Right cardiac atrium (tissue), 5 donors: ENCODE data around the gene LNX1. TPM values are rescaled to one million over a fixed set of nuclear protein-coding genes. Genes with fewer than 3 reads are reported as not detected.

Experiments
- ATAC-seq, 2 donors: fragments of 200-7000 bp; cut with Tn5 transposase; one replicate each; pipeline versions ENCODE4 v1.8.0 to v1.9.1; 2020; ENCODE audit warnings: moderate library complexity in 2 of 2, mild to moderate bottlenecking in 1 of 2
- DNase-seq, 3 donors: peaks; one replicate each; pipeline ENCODE4 v3.0.0-alpha.2; 2020
- H3K27ac ChIP-seq: one replicate; pipeline ENCODE4 v1.5.1; 2013; ENCODE audit warnings: mild to moderate bottlenecking, low read length, control low read depth, moderate library complexity
- H3K27me3 ChIP-seq: one replicate; pipeline ENCODE4 v1.6.1; 2013; ENCODE audit not compliant: control insufficient read depth, insufficient read depth
- H3K4me1 ChIP-seq: one replicate; pipeline ENCODE4 v1.6.1; 2013; ENCODE audit warnings: low read length; ENCODE audit not compliant: control insufficient read depth, insufficient read depth
- H3K4me3 ChIP-seq: one replicate; pipeline ENCODE4 v1.5.1; 2013; ENCODE audit warnings: low read length, control low read depth
- H3K9me3 ChIP-seq: one replicate; pipeline ENCODE4 v1.6.1; 2013; ENCODE audit warnings: low read length; ENCODE audit not compliant: control insufficient read depth
- WGBS: extraction: QIAGEN DNeasy Blood & Tissue Kit; methylation state at CpG from one replicate; pipeline ENCODE4 v1.1.7; 2013; 5-methylcytosine and 5-hydroxymethylcytosine counted together
- intact Hi-C, 4 donors: fragments of 100-400 bp; cut with DNase I; formaldehyde crosslinking; loops; one replicate each; pipeline versions ENCODE4 v1.11.0 to v1.14.0; 2022 to 2023
- polyA plus RNA-seq: library from polyadenylated mRNA; stranded (reverse); fragments of 200-250 nt; gene quantifications from one replicate; pipeline ENCODE4 v1.2.3, GENCODE V29; 2013
- total RNA-seq, 4 donors: library from RNA; stranded (reverse); fragmentation: NEBNext Ultra II Directional; extraction: Animal tissue kit (Norgen Biotek cat#: 25700); gene quantifications; one replicate each; pipeline ENCODE4 v1.2.1, GENCODE V29; 2021
- donor health status: healthy with polysubstance abuse.
- donor health status: DM: no; HTN: yes; CAD: no.
- donor health status: DM: no; HTN: no; CAD: no.
- donor health status: DM: no; HTN: yes; CAD: no; lungs with severe emphysema.
- donor health status: DM: yes; HTN: yes; CAD: no.

LNX1 gene
- total and polyA plus RNA-seq, 5 donors: 4.4 to 11.5 (median 6.8) TPM

DNA sequence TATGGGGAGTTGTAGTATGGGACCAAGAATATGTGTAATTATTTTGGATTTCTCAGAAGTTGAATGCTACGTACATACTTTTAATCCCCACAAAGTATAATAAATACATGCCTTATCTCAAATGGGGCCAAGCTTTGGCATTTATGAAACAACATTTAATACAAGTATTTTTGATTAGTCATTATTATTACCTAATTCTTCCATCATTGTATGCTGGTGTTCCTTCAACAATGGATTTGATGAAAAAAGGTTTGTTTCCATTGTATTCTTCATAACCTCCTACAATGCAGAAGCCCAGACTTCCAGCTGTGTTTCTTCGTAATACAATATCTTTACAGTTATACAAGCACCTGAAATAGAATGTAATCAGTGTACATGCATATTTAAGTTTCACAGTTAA is 130.0 kb downstream of the LNX1 start:
- peaks cover 1% of the 10 kb centered on the region for H3K4me1 ChIP-seq
- ATAC-seq (no peak), DNase-seq (no peak)
- H3K4me3 ChIP-seq: no peak overlapping the region
- H3K27me3 ChIP-seq: no peaks in the 10 kb centered on the region
- H3K9me3 ChIP-seq: no peaks in the 10 kb centered on the region
- WGBS: 95% methylated on average over 2 of the region's 2 CpGs
- intact Hi-C loops: no loop called here
- H3K27ac ChIP-seq: no peak overlapping the region

DNA sequence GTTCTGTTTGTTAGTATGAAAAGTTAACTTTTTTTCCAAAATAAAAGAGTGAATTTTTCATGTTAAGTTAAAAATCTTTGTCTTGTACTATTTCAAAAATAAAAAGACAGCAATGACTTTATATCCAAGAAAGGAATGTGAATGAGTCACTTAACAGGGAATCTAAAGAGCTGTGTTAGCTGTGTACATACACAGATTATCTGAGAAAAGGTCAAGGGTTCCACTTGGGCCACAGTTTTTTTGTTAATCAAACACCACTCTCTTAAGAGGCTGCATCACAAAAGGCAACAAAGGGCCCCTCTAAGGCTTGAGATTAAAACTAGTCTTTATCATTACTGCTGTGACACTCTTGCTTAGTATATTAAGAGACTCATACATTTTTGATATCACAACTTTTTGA is 131.7 kb downstream of the LNX1 start:
- no peak overlapping the region for H3K27ac ChIP-seq
- DNase-seq: no peak
- intact Hi-C loops: no loop called here
- no peaks in the 10 kb centered on the region for H3K27me3 ChIP-seq
- H3K9me3 ChIP-seq: no peaks in the 10 kb centered on the region
- no peak for ATAC-seq
- no peak overlapping the region for H3K4me3 ChIP-seq
- H3K4me1 ChIP-seq: peaks cover 1% of the 10 kb centered on the region

DNA sequence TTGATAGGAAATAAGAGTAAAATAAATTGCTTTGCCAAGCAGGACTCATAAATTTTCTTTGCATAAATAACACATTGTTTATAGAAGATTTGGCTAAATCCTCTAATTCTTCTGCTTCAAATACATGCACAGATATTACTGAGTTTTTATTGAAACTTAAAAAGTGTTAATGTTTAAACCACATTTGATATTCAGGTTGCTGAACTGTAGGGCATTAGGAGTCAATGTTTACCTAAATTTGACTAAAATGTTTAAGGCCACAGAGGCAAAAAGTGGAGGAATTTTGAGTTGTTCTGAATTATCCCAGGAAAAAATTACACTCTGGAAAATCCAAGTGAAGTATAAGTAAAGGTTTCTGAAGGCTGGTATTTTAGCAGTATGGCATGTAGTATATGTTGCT is 135.1 kb downstream of the LNX1 start:
- Histone ChIP-seq H3K27ac (no peak overlapping the region), H3K4me1 (peaks cover 1% of the 10 kb centered on the region), H3K27me3 (no peaks in the 10 kb centered on the region), H3K9me3 (no peaks in the 10 kb centered on the region), H3K4me3 (no peak overlapping the region)
- intact Hi-C loops: no loop called here
- ATAC-seq: no peak
- DNase-seq: no peak

DNA sequence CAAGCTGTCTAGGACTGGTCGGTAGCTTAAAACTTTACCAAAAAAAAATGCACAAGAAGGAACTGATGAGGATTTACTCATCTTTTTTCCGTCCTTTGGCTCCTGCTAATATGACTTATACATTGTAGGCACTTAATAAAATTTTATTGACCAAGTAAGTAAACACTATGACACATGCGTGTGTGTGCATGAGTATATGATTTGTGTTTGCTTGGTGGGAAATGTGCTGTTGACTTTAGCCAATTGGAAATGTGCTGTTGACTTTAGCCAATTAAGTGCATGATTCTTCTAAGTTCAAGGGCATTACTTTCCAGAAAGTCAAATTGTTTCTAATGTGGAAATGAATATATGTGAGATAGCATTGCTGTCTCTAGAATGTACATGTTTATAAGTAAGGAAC is 135.5 kb downstream of the LNX1 start:
- intact Hi-C loops: no loop called here
- Histone ChIP-seq H3K9me3 (no peaks in the 10 kb centered on the region), H3K27ac (no peak overlapping the region), H3K27me3 (no peaks in the 10 kb centered on the region), H3K4me1 (peaks cover 1% of the 10 kb centered on the region), H3K4me3 (no peak overlapping the region)
- DNase-seq: no peak
- WGBS: 96% methylated on average over 3 of the region's 3 CpGs
- no peak for ATAC-seq

- no peak overlapping the region for H3K27ac ChIP-seq
- H3K4me3 ChIP-seq: no peak overlapping the region
- no peaks in the 10 kb centered on the region for H3K27me3 ChIP-seq
- H3K4me1 ChIP-seq: no peaks in the 10 kb centered on the region
- DNase-seq (no peak), ATAC-seq (no peak)
- WGBS: 79% methylated on average over 2 of the region's 2 CpGs
- intact Hi-C loops: no loop called here
- H3K9me3 ChIP-seq: no peaks in the 10 kb centered on the region
Measured at GRCh38 chr4:53453385-53453784, 137.9 kb downstream of the LNX1 start.

- intact Hi-C loops: no loop called here
- ATAC-seq (no peak), DNase-seq (no peak)
- no peaks in the 10 kb centered on the region for H3K4me1 ChIP-seq
- no peak overlapping the region for H3K27ac ChIP-seq
- H3K9me3 ChIP-seq: no peaks in the 10 kb centered on the region
- no peak overlapping the region for H3K4me3 ChIP-seq
- no peaks in the 10 kb centered on the region for H3K27me3 ChIP-seq
- 91% methylated on average over 3 of the region's 3 CpGs for WGBS
Measured at GRCh38 chr4:53450773-53451172, 140.5 kb downstream of the LNX1 start.

- Histone ChIP-seq H3K4me1 (no peaks in the 10 kb centered on the region), H3K4me3 (no peak overlapping the region), H3K27ac (no peak overlapping the region), H3K27me3 (no peaks in the 10 kb centered on the region), H3K9me3 (no peaks in the 10 kb centered on the region)
- DNase-seq: no peak
- 95% methylated on average over 2 of the region's 2 CpGs for WGBS
- intact Hi-C loops: no loop called here
- no peak for ATAC-seq
Measured at GRCh38 chr4:53444954-53445353, 146.3 kb downstream of the LNX1 start.

DNA sequence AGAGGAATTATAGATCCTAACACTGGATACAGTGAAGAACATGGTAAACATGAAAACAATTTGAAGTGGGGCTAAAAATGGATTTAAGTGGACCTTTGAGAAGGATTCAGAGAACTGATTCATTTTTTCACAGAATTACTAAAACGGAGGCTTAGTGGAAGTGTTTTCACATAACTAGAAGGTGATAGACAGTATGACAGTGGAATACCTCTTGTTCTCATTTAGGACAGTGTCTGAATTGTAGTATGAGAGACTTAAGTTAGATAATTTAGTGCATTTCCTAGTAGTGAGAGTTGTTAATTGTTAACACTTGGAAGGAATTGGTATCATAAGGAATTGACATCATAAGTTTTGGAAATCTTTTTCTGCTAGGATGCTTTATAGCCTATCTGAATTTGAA is 149.7 kb downstream of the LNX1 start:
- intact Hi-C loops: no loop called here
- H3K4me1 ChIP-seq: no peaks in the 10 kb centered on the region
- no peaks in the 10 kb centered on the region for H3K27me3 ChIP-seq
- no peak overlapping the region for H3K4me3 ChIP-seq
- 77% methylated on average over 1 of the region's 1 CpG for WGBS
- H3K27ac ChIP-seq: no peak overlapping the region
- DNase-seq (no peak), ATAC-seq (no peak)
- no peaks in the 10 kb centered on the region for H3K9me3 ChIP-seq

- H3K9me3 ChIP-seq: no peaks in the 10 kb centered on the region
- ATAC-seq: no peak
- 83% methylated on average over 1 of the region's 1 CpG for WGBS
- intact Hi-C loops: no loop called here
- H3K4me3 ChIP-seq: no peak overlapping the region
- H3K27me3 ChIP-seq: no peaks in the 10 kb centered on the region
- no peak overlapping the region for H3K27ac ChIP-seq
- no peaks in the 10 kb centered on the region for H3K4me1 ChIP-seq
- DNase-seq: no peak
Measured at GRCh38 chr4:53436251-53436650, 155.0 kb downstream of the LNX1 start.

DNA sequence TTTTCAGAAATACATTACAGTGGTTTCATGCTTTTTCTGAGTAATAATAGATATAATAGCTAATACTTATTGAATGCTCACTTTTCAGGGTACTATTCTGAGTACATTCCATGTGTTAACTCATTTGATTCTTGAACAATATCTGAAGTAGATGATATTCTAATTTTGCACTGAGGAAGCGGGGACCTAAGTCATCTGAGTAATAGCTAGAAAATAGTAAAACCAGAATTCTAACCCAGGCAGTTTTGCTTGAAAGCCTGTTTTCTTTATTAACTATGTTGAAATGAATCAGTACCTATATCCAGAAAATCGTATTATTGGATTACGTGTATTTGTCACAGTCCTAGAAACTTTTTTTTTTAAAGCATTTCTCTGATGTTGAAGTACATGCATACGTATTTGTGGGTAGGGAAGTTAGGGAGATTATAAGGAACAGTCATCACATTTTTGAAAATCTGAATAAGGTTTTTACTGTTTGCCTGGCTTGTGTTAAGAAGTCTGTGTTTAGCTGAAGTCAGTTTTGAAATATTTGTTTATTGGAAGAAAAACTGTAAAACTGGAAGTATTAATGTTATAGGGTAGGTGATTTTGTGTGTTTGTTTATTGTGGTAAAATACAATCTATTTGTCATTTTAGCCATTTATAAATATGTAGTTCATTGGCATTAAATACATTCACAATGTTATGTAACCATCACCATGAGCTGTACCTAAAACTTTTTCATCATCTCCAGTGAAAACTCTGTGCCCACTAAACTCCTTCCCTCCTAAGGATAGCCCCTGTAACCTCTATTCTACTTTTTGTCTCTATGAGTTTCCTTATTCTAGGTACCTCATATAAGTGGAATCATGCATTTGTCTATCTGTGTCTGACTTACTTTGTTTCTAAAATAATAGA is 158.5 kb downstream of the LNX1 start:
- no peak for DNase-seq
- Histone ChIP-seq H3K4me3 (no peak overlapping the region), H3K9me3 (no peaks in the 10 kb centered on the region), H3K27ac (no peak overlapping the region), H3K4me1 (no peaks in the 10 kb centered on the region), H3K27me3 (no peaks in the 10 kb centered on the region)
- intact Hi-C loops: no loop called here
- ATAC-seq: no peak
- WGBS: 91% methylated on average over 4 of the region's 4 CpGs

DNA sequence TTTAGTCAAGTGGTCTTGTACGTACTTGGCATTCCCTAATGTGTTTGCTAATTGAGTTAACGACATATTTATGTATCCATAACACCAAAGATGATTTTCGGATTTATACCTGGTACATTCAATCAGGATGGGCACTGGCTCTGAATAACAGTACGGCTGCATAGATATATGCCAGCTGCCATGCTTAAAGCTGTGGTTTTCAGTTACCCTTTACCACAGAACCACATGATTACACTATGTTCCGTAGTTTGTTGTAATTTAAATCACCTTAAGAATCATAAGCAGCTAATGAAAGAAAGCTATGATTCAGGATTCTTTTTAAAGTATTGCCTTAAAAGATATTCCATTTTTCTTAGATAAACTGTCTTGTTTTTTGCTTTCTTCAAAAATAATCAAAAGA is 160.2 kb downstream of the LNX1 start:
- no peak for ATAC-seq
- Histone ChIP-seq H3K9me3 (no peaks in the 10 kb centered on the region), H3K4me3 (no peak overlapping the region), H3K27me3 (no peaks in the 10 kb centered on the region), H3K4me1 (no peaks in the 10 kb centered on the region), H3K27ac (no peak overlapping the region)
- intact Hi-C loops: no loop called here
- no peak for DNase-seq
- 90% methylated on average over 5 of the region's 5 CpGs for WGBS

- ATAC-seq (no peak), DNase-seq (no peak)
- intact Hi-C loops: no loop called here
Measured at GRCh38 chr4:53427366-53427765, 163.9 kb downstream of the LNX1 start.

More at GRCh38 chr4:53427366-53427765, 163.9 kb downstream of the LNX1 start:
- no peak overlapping the region for H3K27ac ChIP-seq
- no peaks in the 10 kb centered on the region for H3K4me1 ChIP-seq
- H3K4me3 ChIP-seq: no peak overlapping the region
- H3K27me3 ChIP-seq: no peaks in the 10 kb centered on the region
- H3K9me3 ChIP-seq: no peaks in the 10 kb centered on the region
